Measurements from ENCODE around the gene BANK1. TPM values are rescaled to one million over a fixed set of nuclear protein-coding genes. Genes with fewer than 3 reads are reported as not detected.

BANK1 gene
- polyA plus RNA-seq, 1 donor: 0.67 TPM

GRCh38 chr4:101818362-101818761, 27.8 kb downstream of the BANK1 start:
- no peak for DNase-seq

DNA sequence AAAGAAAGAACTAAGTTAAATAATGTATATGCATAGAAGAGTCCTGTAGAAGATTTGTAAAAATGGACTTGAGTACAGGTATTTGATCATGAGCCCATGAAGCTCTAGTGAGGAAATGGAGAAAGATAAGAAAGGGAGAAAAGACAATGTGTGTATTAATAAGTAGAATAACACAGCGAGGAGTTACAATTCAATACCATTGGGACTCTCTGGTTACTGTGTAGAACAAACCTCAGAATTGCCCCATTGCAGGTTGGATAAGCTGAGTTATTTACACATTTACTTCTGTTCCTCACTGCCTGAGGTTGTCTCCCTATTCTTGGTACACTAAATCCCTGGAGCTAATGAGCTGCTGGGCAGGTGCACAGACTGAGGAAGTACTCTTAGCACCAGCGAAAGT, 33.3 kb downstream of the BANK1 start:
- no peak for DNase-seq

DNA sequence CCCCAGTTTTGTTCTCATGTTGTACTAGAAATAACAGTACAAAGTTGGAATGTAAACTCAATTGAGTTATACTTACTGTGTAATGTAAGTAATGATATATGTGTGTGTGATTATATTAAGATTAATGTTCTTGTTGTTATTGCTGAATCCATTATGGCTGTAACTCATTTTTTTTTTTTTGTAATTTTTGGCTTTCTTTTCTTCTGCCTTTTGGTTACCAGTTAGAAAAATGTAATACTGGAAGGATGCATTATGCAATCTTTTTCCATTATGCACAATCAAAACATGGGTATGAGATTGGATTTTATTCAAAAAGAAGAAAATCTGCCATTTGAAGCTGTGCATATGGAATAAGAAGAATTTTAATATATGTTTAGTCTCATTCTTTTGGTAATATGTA, 34.0 kb downstream of the BANK1 start:
- DNase-seq: no peak

- no peak for DNase-seq
Measured at GRCh38 chr4:101825953-101826352, 35.4 kb downstream of the BANK1 start.

DNA sequence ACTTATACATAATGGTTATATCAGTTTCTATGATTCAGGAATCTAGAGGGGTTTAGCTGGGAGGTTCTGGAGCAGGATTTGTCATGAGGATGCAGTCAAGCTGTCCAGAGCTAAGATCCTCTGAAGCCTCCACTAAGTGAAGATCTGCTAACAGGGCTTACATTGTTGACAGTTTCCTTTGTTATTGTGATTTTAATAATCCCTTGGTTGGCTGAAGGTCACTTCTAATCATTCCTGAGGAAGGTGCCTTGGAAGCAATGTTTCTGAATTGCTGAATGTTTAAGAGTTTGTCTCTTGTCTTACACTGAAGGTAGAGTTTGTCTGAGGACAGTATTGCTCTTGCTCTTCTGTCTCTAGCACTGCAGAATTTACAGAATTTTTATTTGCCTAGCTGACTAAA, 41.3 kb downstream of the BANK1 start:
- no peak for DNase-seq

GRCh38 chr4:101833480-101833879, 43.0 kb downstream of the BANK1 start:
- DNase-seq: no peak

DNA sequence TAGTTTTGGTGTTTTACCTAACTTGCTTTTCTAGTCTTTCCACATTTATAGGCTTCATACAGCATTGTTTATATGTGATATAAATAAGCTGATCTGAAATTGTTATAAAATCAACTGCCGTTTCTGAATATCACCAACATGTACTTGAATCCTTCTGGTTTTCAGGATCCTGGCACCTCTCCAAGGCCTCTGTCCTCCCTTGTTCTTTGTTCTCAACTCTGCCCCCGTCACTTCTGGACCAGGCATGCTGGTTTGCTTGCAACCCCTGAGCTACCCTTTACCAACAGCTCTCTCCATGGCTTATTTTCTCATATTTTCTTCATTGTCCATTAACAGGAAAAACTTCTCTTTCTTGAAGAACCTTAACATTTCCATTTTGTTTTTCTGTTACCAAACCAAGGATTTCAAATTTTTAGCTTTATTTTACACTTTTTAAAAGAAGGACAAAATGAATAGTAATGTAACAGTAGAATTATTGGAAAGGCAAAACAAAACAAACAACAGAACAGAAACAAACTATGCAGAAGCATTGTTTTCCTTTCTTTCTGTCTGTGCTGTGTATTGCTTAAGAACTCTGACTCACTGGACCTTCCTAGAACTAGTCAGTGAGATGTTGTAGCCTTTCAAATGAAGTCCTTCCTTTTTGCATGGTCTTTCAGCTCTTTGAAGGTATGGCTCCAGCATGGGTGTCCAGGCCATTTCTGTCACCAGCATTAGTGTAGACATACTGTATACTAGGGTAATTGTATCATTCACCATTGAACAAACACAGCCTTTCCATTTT, 44.8 kb downstream of the BANK1 start:
- DNase-seq: peak; percentile 6

DNA sequence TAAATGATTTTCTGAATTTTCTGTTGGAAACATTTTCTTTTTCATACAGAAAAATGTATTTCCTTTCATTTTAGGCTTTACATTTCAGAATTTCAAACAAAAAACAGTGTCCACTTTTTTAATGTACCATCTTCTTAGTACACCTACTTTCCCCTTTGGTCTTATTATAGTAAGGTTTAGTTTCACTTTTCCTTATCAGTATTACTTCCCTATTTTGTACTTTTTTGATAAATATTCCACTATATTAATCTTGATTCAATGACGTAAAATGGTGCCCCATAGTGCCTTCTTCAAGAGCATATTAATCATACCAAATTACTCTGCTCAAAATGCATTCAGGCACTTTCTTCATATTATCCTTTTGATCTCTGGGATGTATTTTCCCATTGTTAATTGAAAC, 52.5 kb downstream of the BANK1 start:
- no peak for DNase-seq

DNA sequence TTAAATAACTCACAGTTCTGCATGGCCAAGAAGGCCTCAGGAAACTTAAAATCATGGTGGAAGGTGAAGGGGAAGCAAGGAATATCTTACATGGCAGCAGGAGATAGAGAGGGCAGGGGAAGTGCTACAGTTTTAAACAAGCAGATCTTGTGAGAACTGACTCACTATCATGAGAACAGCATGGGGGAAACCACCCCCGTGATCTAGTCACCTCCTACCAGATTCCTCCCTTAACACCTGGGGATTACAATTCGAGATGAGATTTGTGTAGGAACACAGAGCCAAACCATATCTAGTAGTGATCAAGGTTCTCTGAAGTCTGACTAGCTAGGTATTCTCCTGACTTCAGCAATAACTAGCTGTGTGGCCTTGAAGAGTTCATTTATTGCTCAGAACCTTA, 56.0 kb downstream of the BANK1 start:
- no peak for DNase-seq

DNA sequence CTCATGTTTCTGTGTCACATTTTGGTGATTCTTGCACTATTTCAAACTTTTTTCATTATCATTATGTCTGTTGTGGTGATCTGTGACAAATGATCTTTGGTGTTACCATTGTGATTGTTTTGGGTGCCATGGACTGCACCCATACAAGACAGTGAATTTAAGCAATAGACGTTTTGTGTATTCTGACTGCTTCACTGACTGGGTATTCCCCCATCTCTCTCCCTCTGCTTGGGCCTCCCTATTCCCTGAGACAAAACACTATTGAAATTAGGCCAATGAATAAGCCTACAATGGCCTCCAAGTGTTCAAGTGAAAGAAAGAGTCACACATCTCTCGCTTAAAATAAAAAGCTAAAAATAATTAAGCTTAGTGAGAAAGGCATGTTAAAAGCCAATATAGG, 60.2 kb downstream of the BANK1 start:
- no peak for DNase-seq

- DNase-seq: no peak
Measured at GRCh38 chr4:101851672-101852071, 61.1 kb downstream of the BANK1 start.

DNA sequence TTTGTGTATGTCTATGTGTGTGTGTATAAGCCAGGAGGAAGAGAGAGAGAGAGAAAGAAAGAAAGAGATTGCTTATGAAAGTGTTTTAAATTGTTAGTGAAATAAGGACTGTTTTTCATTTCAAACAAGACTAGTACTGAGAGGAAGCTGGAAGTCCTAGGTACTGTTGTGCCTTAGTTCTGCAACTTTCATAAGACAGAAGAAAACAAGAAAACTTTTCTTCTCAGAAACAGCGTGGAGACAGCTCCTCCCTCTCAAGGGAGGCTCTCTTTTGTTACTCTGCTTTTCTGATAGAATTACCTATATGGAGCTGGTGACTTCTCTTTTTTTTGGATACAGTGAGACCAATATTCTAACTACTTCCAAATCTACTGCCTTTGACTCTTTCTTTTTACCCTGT, 62.5 kb downstream of the BANK1 start:
- DNase-seq: no peak

DNA sequence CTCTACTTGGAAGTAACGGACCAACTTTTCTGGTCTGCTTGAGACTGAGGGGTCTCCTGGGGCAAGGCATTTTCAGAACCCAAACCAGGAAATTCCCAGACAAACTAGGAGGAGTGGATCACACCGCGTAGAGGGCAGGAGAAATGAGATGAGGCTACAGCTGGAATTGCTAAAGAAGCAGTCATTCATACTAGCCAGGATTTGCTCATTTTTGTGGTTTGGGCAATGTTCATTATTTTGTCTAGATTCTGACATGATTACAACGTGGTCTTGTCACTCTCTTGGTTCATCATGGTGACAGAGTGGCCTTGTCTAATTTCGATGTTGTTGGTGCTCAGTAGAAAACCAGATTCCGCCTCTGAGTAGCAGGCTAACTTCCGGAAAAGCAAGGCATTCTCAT, 63.2 kb downstream of the BANK1 start:
- no peak for DNase-seq

- DNase-seq: no peak
Measured at GRCh38 chr4:101855239-101855638, 64.7 kb downstream of the BANK1 start.

- DNase-seq: no peak
Measured at GRCh38 chr4:101856149-101856548, 65.6 kb downstream of the BANK1 start.

- no peak for DNase-seq
Measured at GRCh38 chr4:101857176-101857575, 66.6 kb downstream of the BANK1 start.

DNA sequence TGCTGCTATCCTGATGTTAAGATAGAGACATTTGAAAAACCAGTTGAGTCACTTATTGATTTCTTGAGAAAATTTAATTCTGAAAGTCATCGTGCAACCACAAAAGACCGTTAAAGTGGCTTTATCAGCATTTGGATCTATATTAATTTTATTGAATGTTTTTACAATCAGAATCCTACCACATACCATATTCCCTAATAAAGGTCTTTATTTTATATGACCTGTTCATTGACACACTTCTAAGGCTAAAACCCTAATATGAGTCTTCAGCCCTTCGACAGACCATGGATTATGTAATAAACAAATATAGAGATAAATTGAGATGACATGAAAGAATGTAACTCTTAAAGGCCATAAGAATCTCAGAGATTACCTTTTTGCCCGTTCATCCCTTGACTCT, 68.1 kb downstream of the BANK1 start:
- DNase-seq: no peak

DNA sequence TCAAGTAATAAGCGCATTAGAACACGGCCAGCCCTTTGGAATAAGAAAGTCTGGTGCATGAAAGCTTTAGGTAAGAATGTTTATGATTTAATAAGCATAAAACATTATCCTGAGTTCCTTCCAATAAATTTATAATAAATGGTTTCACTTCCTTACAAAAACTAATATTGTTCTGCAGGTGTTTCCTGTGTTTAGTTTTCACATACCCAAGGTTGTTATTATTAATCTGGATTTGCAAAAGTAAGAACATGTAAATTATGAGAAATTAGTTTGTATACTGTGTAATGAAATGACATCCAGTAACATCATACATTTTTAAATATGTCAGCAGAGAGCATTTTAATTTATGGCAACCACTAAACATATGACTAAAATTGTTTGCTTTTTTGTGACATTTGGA, 72.1 kb downstream of the BANK1 start:
- DNase-seq: no peak

GRCh38 chr4:101864660-101865059, 74.1 kb downstream of the BANK1 start:
- no peak for DNase-seq

GRCh38 chr4:101865501-101866062, 75.1 kb downstream of the BANK1 start:
- no peak for DNase-seq

- DNase-seq: no peak
Measured at GRCh38 chr4:101870874-101871273, 80.3 kb downstream of the BANK1 start.

- no peak for DNase-seq
Measured at GRCh38 chr4:101871962-101872676, 81.6 kb downstream of the BANK1 start.

GRCh38 chr4:101885574-101885973, 95.0 kb downstream of the BANK1 start:
- DNase-seq: no peak

- no peak for DNase-seq
Measured at GRCh38 chr4:101886826-101887225, 96.3 kb downstream of the BANK1 start.

Data from hindlimb muscle (tissue), 1 donor.